Neural cell (in vitro differentiated cells): ENCODE measurements around the gene EDA2R. TPM values are rescaled to one million over a fixed set of nuclear protein-coding genes. Genes with fewer than 3 reads are reported as not detected.

Source experiments
- H2AFZ ChIP-seq: fragments of 200-600, 300-800 bp; sonication (generic), shearing (Covaris generic); 2 replicates; pipeline ENCODE4 v1.6.0; 2014; ENCODE audit warnings: low read depth, mild to moderate bottlenecking, antibody characterized with exemption, low read length, moderate library complexity
- H3F3A ChIP-seq: fragments of 200-600 bp; shearing (Covaris generic); 2 replicates; pipeline ENCODE4 v1.6.1; 2016; ENCODE audit warnings: mild to moderate bottlenecking, moderate library complexity, mixed read lengths, antibody characterized with exemption, low read length; ENCODE audit not compliant: insufficient read depth, poor library complexity, severe bottlenecking
- H3K27ac ChIP-seq: fragments of 200-600, 300-800 bp; sonication (generic), shearing (Covaris generic); 2 replicates; pipeline ENCODE4 v1.5.1; 2014; ENCODE audit warnings: mild to moderate bottlenecking, low read length, moderate library complexity
- H3K27me3 ChIP-seq: fragments of 300-800, 200-600 bp; sonication (generic), shearing (Covaris generic); 2 replicates; pipeline ENCODE4 v1.6.0; 2014; ENCODE audit warnings: mild to moderate bottlenecking, low read depth, low read length, moderate library complexity; ENCODE audit not compliant: insufficient read depth
- H3K36me3 ChIP-seq: fragments of 300-800, 200-600 bp; sonication (generic), shearing (Covaris generic); 2 replicates; pipeline ENCODE4 v1.5.1; 2014; ENCODE audit warnings: mild to moderate bottlenecking, antibody characterized with exemption, low read length, moderate library complexity; ENCODE audit not compliant: insufficient read depth
- H3K4me2 ChIP-seq: fragments of 300-800, 200-600 bp; sonication (generic), shearing (Covaris generic); 2 replicates; pipeline ENCODE4 v1.6.0; 2014; ENCODE audit warnings: mild to moderate bottlenecking, low read length
- H3K4me3 ChIP-seq: fragments of 300-800, 200-600 bp; sonication (generic), shearing (Covaris generic); 2 replicates; pipeline ENCODE4 v1.5.1; 2014; ENCODE audit warnings: mild to moderate bottlenecking, low read length, moderate library complexity
- H3K79me2 ChIP-seq: fragments of 200-600 bp; shearing (Covaris generic); replicated peaks from 2 replicates; pipeline ENCODE4 v1.6.0; 2014; ENCODE audit warnings: mild to moderate bottlenecking, low read length, moderate library complexity; ENCODE audit not compliant: insufficient read depth
- H3K9ac ChIP-seq: fragments of 300-800, 200-600 bp; sonication (generic), shearing (Covaris generic); 2 replicates; pipeline ENCODE4 v1.6.1; 2016; ENCODE audit warnings: mild to moderate bottlenecking, low read length, mixed read lengths
- H3K9me2 ChIP-seq: fragments of 200-600 bp; shearing (Covaris generic); 2 replicates; pipeline ENCODE4 v1.6.1; 2016; ENCODE audit warnings: mild to moderate bottlenecking, low read length, mixed read lengths; ENCODE audit not compliant: insufficient read depth
- H3K9me3 ChIP-seq: fragments of 200-600, 300-800 bp; sonication (generic), shearing (Covaris generic); 2 replicates; pipeline ENCODE4 v1.6.1; 2016; ENCODE audit warnings: mild to moderate bottlenecking, mixed run types, low read length, moderate library complexity, mixed read lengths
- H4K20me1 ChIP-seq: fragments of 200-600 bp; shearing (Covaris generic); 2 replicates; pipeline ENCODE4 v1.6.1; 2016; ENCODE audit warnings: mild to moderate bottlenecking, mixed run types; ENCODE audit not compliant: insufficient read depth
- EP300 ChIP-seq: fragments of 450-650 bp; conservative IDR thresholded peaks from 2 replicates; pipeline ENCODE4 v1.6.1; 2014; ENCODE audit warnings: antibody characterized with exemption, mild to moderate bottlenecking, moderate library complexity; ENCODE audit not compliant: poor library complexity, severe bottlenecking
- EZH2 ChIP-seq: fragments of 200-600, 300-800 bp; shearing (Covaris generic), sonication (generic); IDR thresholded peaks from 2 replicates; pipeline ENCODE4 v1.6.1; 2014; ENCODE audit warnings: antibody characterized with exemption, low read length, borderline replicate concordance, mild to moderate bottlenecking; ENCODE audit not compliant: insufficient read depth, poor library complexity, severe bottlenecking
- MXI1 ChIP-seq: fragments of 450-650 bp; conservative IDR thresholded peaks from 2 replicates; pipeline ENCODE4 v1.6.1; 2014; ENCODE audit warnings: antibody characterized with exemption, mild to moderate bottlenecking; ENCODE audit not compliant: poor library complexity, severe bottlenecking
- POLR2AphosphoS5 ChIP-seq: IDR thresholded peaks from 2 replicates; pipeline ENCODE4 v1.6.1; 2012
- RAD21 ChIP-seq: fragments of 450-650 bp; conservative IDR thresholded peaks from 2 replicates; pipeline ENCODE4 v1.6.1; 2014; ENCODE audit warnings: antibody characterized with exemption, mild to moderate bottlenecking, moderate library complexity
- REST ChIP-seq: IDR thresholded peaks from 2 replicates; pipeline ENCODE4 v1.6.1; 2012; ENCODE audit warnings: borderline replicate concordance
- SMC3 ChIP-seq: fragments of 450-650 bp; conservative IDR thresholded peaks from 2 replicates; pipeline ENCODE4 v1.6.1; 2014; ENCODE audit warnings: antibody characterized with exemption, mild to moderate bottlenecking, moderate library complexity; ENCODE audit not compliant: poor library complexity
- TAF1 ChIP-seq: IDR thresholded peaks from 2 replicates; pipeline ENCODE4 v1.6.1; 2012; ENCODE audit warnings: low read depth
- polyA plus RNA-seq: library from polyadenylated mRNA; depleted of rRNA; stranded (reverse); fragments of >200 nt; gene quantifications from 2 replicates; pipeline ENCODE4 v1.2.3, GENCODE V29; 2014
- TF ChIP-seq, protein P1 (sequence below): fragments of 450-650 bp; IDR thresholded peaks from 2 replicates; pipeline ENCODE4 v1.5.1; 2014; ENCODE audit warnings: antibody characterized with exemption, mild to moderate bottlenecking, moderate library complexity; ENCODE audit not compliant: poor library complexity, severe bottlenecking

Gene EDA2R
- polyA plus RNA-seq, 1 donor from 2014 or later, result 4.9 TPM

- no peaks in the 10 kb centered on the region for H4K20me1 ChIP-seq
- no peak overlapping the region for H3K9ac ChIP-seq
- H2AFZ ChIP-seq, result no peak overlapping the region
- H3F3A ChIP-seq, result no peaks in the 10 kb centered on the region
- H3K9me2 ChIP-seq, result no peaks in the 10 kb centered on the region
- no peaks in the 10 kb centered on the region for H3K36me3 ChIP-seq
- H3K4me3 ChIP-seq, result no peak overlapping the region
- H3K9me3 ChIP-seq, result no peaks in the 10 kb centered on the region
- no peak overlapping the region for H3K27ac ChIP-seq
- H3K27me3 ChIP-seq, result no peaks in the 10 kb centered on the region
- H3K79me2 ChIP-seq, result no peaks in the 10 kb centered on the region
- no peak overlapping the region for H3K4me2 ChIP-seq
- no peak for TF ChIP-seq RAD21
- no peak for TF ChIP-seq TAF1
- TF ChIP-seq MXI1, result no peak
- TF ChIP-seq, protein P1, sequence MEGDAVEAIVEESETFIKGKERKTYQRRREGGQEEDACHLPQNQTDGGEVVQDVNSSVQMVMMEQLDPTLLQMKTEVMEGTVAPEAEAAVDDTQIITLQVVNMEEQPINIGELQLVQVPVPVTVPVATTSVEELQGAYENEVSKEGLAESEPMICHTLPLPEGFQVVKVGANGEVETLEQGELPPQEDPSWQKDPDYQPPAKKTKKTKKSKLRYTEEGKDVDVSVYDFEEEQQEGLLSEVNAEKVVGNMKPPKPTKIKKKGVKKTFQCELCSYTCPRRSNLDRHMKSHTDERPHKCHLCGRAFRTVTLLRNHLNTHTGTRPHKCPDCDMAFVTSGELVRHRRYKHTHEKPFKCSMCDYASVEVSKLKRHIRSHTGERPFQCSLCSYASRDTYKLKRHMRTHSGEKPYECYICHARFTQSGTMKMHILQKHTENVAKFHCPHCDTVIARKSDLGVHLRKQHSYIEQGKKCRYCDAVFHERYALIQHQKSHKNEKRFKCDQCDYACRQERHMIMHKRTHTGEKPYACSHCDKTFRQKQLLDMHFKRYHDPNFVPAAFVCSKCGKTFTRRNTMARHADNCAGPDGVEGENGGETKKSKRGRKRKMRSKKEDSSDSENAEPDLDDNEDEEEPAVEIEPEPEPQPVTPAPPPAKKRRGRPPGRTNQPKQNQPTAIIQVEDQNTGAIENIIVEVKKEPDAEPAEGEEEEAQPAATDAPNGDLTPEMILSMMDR, result no peak
Measured at GRCh38 chrX:66675541-66675940, 36.7 kb upstream of the EDA2R start.

DNA sequence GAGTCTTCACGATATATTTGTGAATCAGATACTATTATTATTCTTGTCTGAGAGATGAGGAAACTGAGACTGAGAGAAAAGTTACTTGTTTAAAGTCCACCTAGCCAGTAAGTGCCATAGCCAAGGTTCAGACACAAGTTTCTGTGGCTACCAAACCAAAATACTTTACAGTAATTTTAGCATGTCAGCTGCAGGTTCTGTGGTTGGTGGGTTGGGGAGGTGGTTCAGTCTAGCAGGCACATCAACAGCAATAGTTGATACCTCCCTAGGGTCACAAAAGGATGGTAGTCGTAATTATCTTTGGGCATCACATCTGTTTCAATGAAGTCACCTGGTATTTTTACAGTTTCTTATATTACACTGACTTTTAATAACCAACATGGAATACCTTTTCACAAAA lies 35.6 kb upstream of the EDA2R start:
- H3K9me2 ChIP-seq, result no peaks in the 10 kb centered on the region
- TF ChIP-seq EP300 (no peak), EZH2 (no peak)
- no peak overlapping the region for H2AFZ ChIP-seq

DNA sequence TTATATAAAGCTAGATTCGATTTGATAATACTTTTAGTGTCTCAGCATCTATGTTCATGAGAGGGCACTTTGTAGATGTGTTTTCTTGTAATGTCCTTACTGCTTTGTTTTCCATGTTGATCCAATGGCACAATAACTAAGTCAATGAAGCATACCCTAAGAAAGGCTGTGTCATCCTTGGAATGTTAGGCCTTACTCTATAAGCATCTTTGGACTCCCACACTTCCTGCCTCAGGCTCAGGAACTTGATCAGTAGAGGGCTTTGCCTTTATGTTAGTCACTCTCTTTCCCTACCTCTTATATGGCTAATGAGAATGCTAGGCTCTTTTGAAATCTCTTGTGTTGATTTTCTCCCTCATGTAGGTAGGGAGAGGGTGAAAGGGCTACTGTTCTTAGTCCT lies 33.2 kb upstream of the EDA2R start:
- H3K27ac ChIP-seq, result no peak overlapping the region
- no peaks in the 10 kb centered on the region for H3K27me3 ChIP-seq
- no peak overlapping the region for H3K4me2 ChIP-seq
- no peak overlapping the region for H3K9ac ChIP-seq
- H3K4me3 ChIP-seq, result no peak overlapping the region
- no peaks in the 10 kb centered on the region for H3K9me3 ChIP-seq
- H3K9me2 ChIP-seq, result no peaks in the 10 kb centered on the region
- H3F3A ChIP-seq, result no peaks in the 10 kb centered on the region
- H3K79me2 ChIP-seq, result no peaks in the 10 kb centered on the region
- TF ChIP-seq POLR2AphosphoS5 (no peak), EP300 (no peak), TAF1 (no peak), REST (no peak), SMC3 (no peak), MXI1 (no peak), EZH2 (no peak), RAD21 (no peak)
- TF ChIP-seq, protein P1, result no peak
- no peaks in the 10 kb centered on the region for H3K36me3 ChIP-seq
- H4K20me1 ChIP-seq, result no peaks in the 10 kb centered on the region
- no peak overlapping the region for H2AFZ ChIP-seq

More for the DNA sequence above, 35.6 kb upstream of the EDA2R start:
- Histone ChIP-seq H3K27me3 (no peaks in the 10 kb centered on the region), H3K27ac (no peak overlapping the region), H3K9me3 (no peaks in the 10 kb centered on the region), H3K4me3 (no peak overlapping the region), H3K79me2 (no peaks in the 10 kb centered on the region), H3K36me3 (no peaks in the 10 kb centered on the region), H4K20me1 (no peaks in the 10 kb centered on the region), H3K4me2 (no peak overlapping the region), H3F3A (no peaks in the 10 kb centered on the region), H3K9ac (no peak overlapping the region)
